ENCODE data around the gene NBL1. TPM values are rescaled to one million over a fixed set of nuclear protein-coding genes. Genes with fewer than 3 reads are reported as not detected.

Gene NBL1
- 10 to 100 TPM; 38.0 to 41.1 TPM for total RNA-seq

- CTCF ChIA-PET: interaction anchor here (1.0 to 2.0 kb wide), 2 partner anchors 10 to 18 kb away, joined by 4 to 5 read pairs; no protein-coding TSS in a partner anchor
Measured at GRCh38 chr1:19643602-19644394, at the start of gene NBL1. NBL1 (plus strand) TSS chr1:19644311; CDS start chr1:19655031, 10,720 bp downstream.

GRCh38 chr1:19596065-19596713 lies 47.9 kb upstream of the NBL1 start:
- POLR2A ChIA-PET: interaction anchor here (0.9 to 1.5 kb wide), 5 partner anchors 48 to 284 kb away, joined by 3 to 7 read pairs (median 3); partner anchors contain the start of genes AKR7A2, NBL1 and SLC66A1
- CTCF ChIA-PET: interaction anchor here (0.6 to 1.3 kb wide), 4 partner anchors 57 to 134 kb away, joined by 3 to 4 read pairs (median 3); no protein-coding TSS in a partner anchor

More at GRCh38 chr1:19643602-19644394, at the start of gene NBL1:
- POLR2A ChIA-PET: interaction anchor here (0.6 to 2.2 kb wide), 4 partner anchors 16 to 175 kb away, joined by 3 to 16 read pairs (median 5); a partner anchor contains a TSS

- CTCF ChIA-PET: interaction anchor here (0.6 to 1.1 kb wide), 4 partner anchors 12 to 206 kb away, joined by 3 read pairs; no protein-coding TSS in a partner anchor
- POLR2A ChIA-PET: interaction anchor here (0.7 to 1.7 kb wide), 7 partner anchors 9 to 267 kb away, joined by 3 to 10 read pairs (median 4); partner anchors contain the start of gene NBL1
Measured at GRCh38 chr1:19596714-19597495, 47.2 kb upstream of the NBL1 start.

- POLR2A ChIA-PET: interaction anchor here (0.6 to 1.7 kb wide), 5 partner anchors 9 to 268 kb away, joined by 3 to 10 read pairs (median 3); partner anchors contain the start of gene NBL1
- CTCF ChIA-PET: interaction anchor here (0.6 to 1.1 kb wide), 4 partner anchors 11 to 207 kb away, joined by 3 read pairs; no protein-coding TSS in a partner anchor
Measured at GRCh38 chr1:19597496-19598309, 46.4 kb upstream of the NBL1 start.

GRCh38 chr1:19599810-19600209 lies 44.3 kb upstream of the NBL1 start:
- CTCF ChIA-PET: no interaction called here
- POLR2A ChIA-PET: no interaction called here

- POLR2A ChIA-PET: no interaction called here
- CTCF ChIA-PET: no interaction called here
Measured at GRCh38 chr1:19602486-19602885, 41.6 kb upstream of the NBL1 start.

- ChIA-PET POLR2A (interaction anchor here (1.5 kb wide), 1 partner anchor 9 kb away, joined by 10 read pairs; a partner anchor contains a TSS), CTCF (no interaction called here)
Measured at GRCh38 chr1:19605967-19606366, 38.1 kb upstream of the NBL1 start.

GRCh38 chr1:19606817-19607642 lies 37.1 kb upstream of the NBL1 start:
- ChIA-PET CTCF (no interaction called here), POLR2A (interaction anchor here (1.5 kb wide), 1 partner anchor 10 kb away, joined by 10 read pairs; a partner anchor contains a TSS)

- ChIA-PET CTCF (interaction anchor here (1.3 kb wide), 1 partner anchor 11 kb away, joined by 3 read pairs; no protein-coding TSS in a partner anchor), POLR2A (interaction anchor here (0.6 kb wide), 1 partner anchor 216 kb away, joined by 3 read pairs; no protein-coding TSS in a partner anchor)
Measured at GRCh38 chr1:19608232-19608631, 35.9 kb upstream of the NBL1 start.

GRCh38 chr1:19610282-19610981 lies 33.7 kb upstream of the NBL1 start:
- ChIA-PET CTCF (interaction anchor here (0.8 kb wide), 1 partner anchor 13 kb away, joined by 3 read pairs; no protein-coding TSS in a partner anchor), POLR2A (no interaction called here)

- ChIA-PET CTCF (interaction anchor here (1.3 to 1.6 kb wide), 2 partner anchors 23 to 31 kb away, joined by 3 to 4 read pairs; no protein-coding TSS in a partner anchor), POLR2A (no interaction called here)
Measured at GRCh38 chr1:19612530-19612929, 31.6 kb upstream of the NBL1 start.

- POLR2A ChIA-PET: no interaction called here
- CTCF ChIA-PET: interaction anchor here (1.3 to 1.6 kb wide), 2 partner anchors 23 to 31 kb away, joined by 3 to 4 read pairs; no protein-coding TSS in a partner anchor
Measured at GRCh38 chr1:19613171-19613703, 30.9 kb upstream of the NBL1 start.

- CTCF ChIA-PET: no interaction called here
- POLR2A ChIA-PET: no interaction called here
Measured at GRCh38 chr1:19615438-19615837, 28.7 kb upstream of the NBL1 start.

- ChIA-PET POLR2A (no interaction called here), CTCF (no interaction called here)
Measured at GRCh38 chr1:19616489-19616888, 27.6 kb upstream of the NBL1 start.

- CTCF ChIA-PET: interaction anchor here (1.0 kb wide), 1 partner anchor 19 kb away, joined by 3 read pairs; no protein-coding TSS in a partner anchor
- POLR2A ChIA-PET: no interaction called here
Measured at GRCh38 chr1:19617376-19617775, 26.7 kb upstream of the NBL1 start.

- ChIA-PET CTCF (interaction anchor here (0.6 kb wide), 1 partner anchor 54 kb away, joined by 3 read pairs; no protein-coding TSS in a partner anchor), POLR2A (no interaction called here)
Measured at GRCh38 chr1:19618428-19618827, 25.7 kb upstream of the NBL1 start.
